ENCODE measurements around the gene CRELD2.
"Not testable (repeated sequence)": the region's sequence is repeated elsewhere in the genome, so short reads cannot be mapped to it uniquely, and the experiment has no call there.

CRELD2 gene

GRCh38 chr22:49943405-49943765, 25.0 kb downstream of the CRELD2 start:
- ChIA-PET CTCF (interaction anchor here (0.9 to 1.9 kb wide), 2 partner anchors 13 to 50 kb away, joined by 3 to 8 read pairs; no protein-coding TSS in a partner anchor), POLR2A (no interaction called here)
- TF ChIP-seq, protein P1, sequence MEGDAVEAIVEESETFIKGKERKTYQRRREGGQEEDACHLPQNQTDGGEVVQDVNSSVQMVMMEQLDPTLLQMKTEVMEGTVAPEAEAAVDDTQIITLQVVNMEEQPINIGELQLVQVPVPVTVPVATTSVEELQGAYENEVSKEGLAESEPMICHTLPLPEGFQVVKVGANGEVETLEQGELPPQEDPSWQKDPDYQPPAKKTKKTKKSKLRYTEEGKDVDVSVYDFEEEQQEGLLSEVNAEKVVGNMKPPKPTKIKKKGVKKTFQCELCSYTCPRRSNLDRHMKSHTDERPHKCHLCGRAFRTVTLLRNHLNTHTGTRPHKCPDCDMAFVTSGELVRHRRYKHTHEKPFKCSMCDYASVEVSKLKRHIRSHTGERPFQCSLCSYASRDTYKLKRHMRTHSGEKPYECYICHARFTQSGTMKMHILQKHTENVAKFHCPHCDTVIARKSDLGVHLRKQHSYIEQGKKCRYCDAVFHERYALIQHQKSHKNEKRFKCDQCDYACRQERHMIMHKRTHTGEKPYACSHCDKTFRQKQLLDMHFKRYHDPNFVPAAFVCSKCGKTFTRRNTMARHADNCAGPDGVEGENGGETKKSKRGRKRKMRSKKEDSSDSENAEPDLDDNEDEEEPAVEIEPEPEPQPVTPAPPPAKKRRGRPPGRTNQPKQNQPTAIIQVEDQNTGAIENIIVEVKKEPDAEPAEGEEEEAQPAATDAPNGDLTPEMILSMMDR (IDR thresholded peaks at IDR 0.05; ENCODE audit: control extremely low read depth, extremely low read depth, low read depth, missing control alignments) = no peak
- no peak for DNase-seq (ENCODE audit: extremely low spot score)

GRCh38 chr22:49943771-49944398, 25.5 kb downstream of the CRELD2 start:
- ChIA-PET CTCF (interaction anchor here (0.9 to 1.9 kb wide), 2 partner anchors 13 to 50 kb away, joined by 3 to 8 read pairs; no protein-coding TSS in a partner anchor), POLR2A (no interaction called here)
- no peak for DNase-seq (ENCODE audit: extremely low spot score)
- TF ChIP-seq, protein P1 (IDR thresholded peaks at IDR 0.05; ENCODE audit: control extremely low read depth, extremely low read depth, low read depth, missing control alignments) = no peak

- DNase-seq (ENCODE audit: extremely low spot score) = no peak
- POLR2A ChIA-PET = no interaction called here
- CTCF ChIA-PET = interaction anchor here (1.9 kb wide), 1 partner anchor 14 kb away, joined by 8 read pairs; no protein-coding TSS in a partner anchor
- TF ChIP-seq, protein P1 (IDR thresholded peaks at IDR 0.05; ENCODE audit: control extremely low read depth, extremely low read depth, low read depth, missing control alignments) = no peak
These were observed 26.0 kb downstream of the CRELD2 start for GRCh38 chr22:49944399-49944891.

GRCh38 chr22:49945042-49945794, 26.8 kb downstream of the CRELD2 start:
- DNase-seq (ENCODE audit: extremely low spot score); POLR2A ChIA-PET; CTCF ChIA-PET: not testable (repeated sequence)

DNA sequence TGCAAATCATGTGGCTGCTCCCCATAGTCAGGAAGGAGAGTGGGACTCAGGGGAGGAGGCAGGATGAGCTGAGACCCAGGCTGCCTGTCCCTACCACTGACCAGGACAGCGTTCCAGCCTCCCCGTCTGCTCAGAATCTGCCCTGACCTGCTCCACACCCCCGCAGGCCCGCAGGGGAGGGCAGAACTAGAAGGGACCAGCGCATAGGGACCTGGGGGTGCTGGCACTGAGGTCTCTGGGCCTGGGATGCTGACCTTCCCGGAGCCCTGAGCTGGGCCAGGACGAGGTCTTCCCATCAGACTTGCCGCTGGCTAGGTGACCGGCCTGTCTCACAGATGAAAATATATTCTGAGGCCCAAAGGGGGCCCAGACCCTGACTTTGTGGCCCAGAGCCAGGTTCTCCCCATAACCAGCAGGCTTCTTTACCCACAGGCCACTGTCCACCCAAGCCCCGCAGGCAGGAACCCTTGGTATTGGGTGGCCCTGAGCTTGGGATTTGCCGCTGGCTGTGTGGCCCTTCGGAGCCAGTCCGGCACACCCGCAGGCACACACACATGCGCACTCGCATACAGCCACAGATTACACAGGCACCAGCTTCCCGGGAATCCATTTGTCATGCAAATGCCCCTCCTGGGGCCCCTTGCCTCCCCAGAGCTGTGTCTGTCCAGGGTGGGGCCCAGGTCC, 28.3 kb downstream of the CRELD2 start:
- CTCF ChIA-PET = interaction anchor here (1.4 to 1.7 kb wide), 4 partner anchors 9 to 84 kb away, joined by 4 to 9 read pairs (median 6); partner anchors contain the start of gene PIM3
- TF ChIP-seq, protein P1 (IDR thresholded peaks at IDR 0.05; ENCODE audit: control extremely low read depth, extremely low read depth, low read depth, missing control alignments) = no peak
- POLR2A ChIA-PET = interaction anchor here (0.7 kb wide), 1 partner anchor 22 kb away, joined by 3 read pairs; no protein-coding TSS in a partner anchor
- no peak for DNase-seq (ENCODE audit: extremely low spot score)

DNA sequence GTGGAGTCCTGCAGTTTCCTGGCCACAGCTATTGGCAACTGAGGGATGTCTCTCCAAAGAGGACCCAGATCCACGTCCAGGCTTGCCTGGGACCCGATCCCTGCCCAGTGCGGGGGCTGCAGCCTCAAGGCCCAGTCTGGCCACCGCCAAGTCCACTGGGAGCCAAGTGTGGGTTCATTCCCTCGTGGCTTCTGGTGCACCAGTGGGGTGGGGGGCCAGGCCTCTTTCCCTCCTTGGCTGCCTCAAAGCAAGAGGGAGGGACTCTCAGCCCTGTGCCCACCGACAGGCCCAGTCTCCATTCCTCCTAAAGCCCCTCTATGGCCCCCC, 28.8 kb downstream of the CRELD2 start:
- TF ChIP-seq, protein P1 (IDR thresholded peaks at IDR 0.05; ENCODE audit: control extremely low read depth, extremely low read depth, low read depth, missing control alignments) = no peak
- POLR2A ChIA-PET = no interaction called here
- CTCF ChIA-PET = interaction anchor here (1.4 to 1.7 kb wide), 4 partner anchors 9 to 83 kb away, joined by 4 to 9 read pairs (median 6); partner anchors contain the start of gene PIM3
- DNase-seq (ENCODE audit: extremely low spot score) = no peak

All from GM10248 (cell line).